Stimulated activated CD8-positive, alpha-beta memory T cell treated with anti-CD3 and anti-CD28 coated beads, Interleukin-2, amount 100 ng/mL, for 1 hour (primary cell): ENCODE measurements around the gene SOCS2.
"Not testable (repeated sequence)": the region's sequence is repeated elsewhere in the genome, so short reads cannot be mapped to it uniquely, and the experiment has no call there.

ENCODE experiments used
- DNase-seq, 2 donors: peaks; one replicate each; pipeline ENCODE4 v3.0.0-alpha.2; 2020; ENCODE audit warnings: low read depth in 2 of 2

SOCS2 gene

GRCh38 chr12:93571925-93572711 lies at the start of gene SOCS2:
SOCS2 (plus strand) TSS chr12:93572675; CDS start chr12:93572898, 223 bp downstream.
- DNase-seq, result no peak

GRCh38 chr12:93524386-93525133 lies 47.9 kb upstream of the SOCS2 start:
- no peak for DNase-seq

- no peak for DNase-seq
Measured at GRCh38 chr12:93526786-93527428, 45.6 kb upstream of the SOCS2 start.

- DNase-seq, result no peak
Measured at GRCh38 chr12:93530358-93530757, 42.1 kb upstream of the SOCS2 start.

- no peak for DNase-seq
Measured at GRCh38 chr12:93533310-93533709, 39.2 kb upstream of the SOCS2 start.

GRCh38 chr12:93536111-93536765 lies 36.2 kb upstream of the SOCS2 start:
- DNase-seq, result no peak

- no peak for DNase-seq
Measured at GRCh38 chr12:93536766-93537488, 35.5 kb upstream of the SOCS2 start.

- no peak for DNase-seq
Measured at GRCh38 chr12:93537769-93538168, 34.7 kb upstream of the SOCS2 start.

GRCh38 chr12:93539821-93540220 lies 32.7 kb upstream of the SOCS2 start:
- no peak for DNase-seq

- no peak for DNase-seq
Measured at GRCh38 chr12:93540466-93540865, 32.0 kb upstream of the SOCS2 start.

- DNase-seq, result no peak
Measured at GRCh38 chr12:93541578-93542225, 30.8 kb upstream of the SOCS2 start.

- DNase-seq, result no peak
Measured at GRCh38 chr12:93547778-93548177, 24.7 kb upstream of the SOCS2 start.

- no peak for DNase-seq
Measured at GRCh38 chr12:93549174-93549573, 23.3 kb upstream of the SOCS2 start.

GRCh38 chr12:93550748-93551611 lies 21.5 kb upstream of the SOCS2 start:
- no peak for DNase-seq

GRCh38 chr12:93552427-93552826 lies 20.0 kb upstream of the SOCS2 start:
- DNase-seq, result no peak

- not testable (repeated sequence) for DNase-seq
Measured at GRCh38 chr12:93557879-93558278, 14.6 kb upstream of the SOCS2 start.

GRCh38 chr12:93558685-93559084 lies 13.8 kb upstream of the SOCS2 start:
- DNase-seq, result not testable (repeated sequence)

GRCh38 chr12:93563807-93564538 lies 8.5 kb upstream of the SOCS2 start:
- no peak for DNase-seq

- no peak for DNase-seq
Measured at GRCh38 chr12:93565760-93566159, 6.7 kb upstream of the SOCS2 start.
